NCI-H446 (cell line): Measurements from ENCODE around the gene AMBP.
A peak's percentile ranks its signal among the peaks of the same experiment; 100 is the strongest.
"Not testable (repeated sequence)": the region's sequence is repeated elsewhere in the genome, so short reads cannot be mapped to it uniquely, and the experiment has no call there.

Experiments
- DNase-seq, 2 experiments: peaks; one replicate each; lab custom pipeline; 2025; lab: John Stamatoyannopoulos, UW

Gene AMBP

GRCh38 chr9:114091711-114092110 lies 13.6 kb upstream of the AMBP start:
- no peak for DNase-seq

GRCh38 chr9:114090798-114091197 lies 12.7 kb upstream of the AMBP start:
- no peak for DNase-seq

- no peak for DNase-seq
Observed at GRCh38 chr9:114089206-114089840, 11.2 kb upstream of the AMBP start.

- no peak for DNase-seq
Observed at GRCh38 chr9:114088571-114089170, 10.6 kb upstream of the AMBP start.

GRCh38 chr9:114087721-114088120 lies 9.6 kb upstream of the AMBP start:
- no peak for DNase-seq

GRCh38 chr9:114086607-114087006 lies 8.5 kb upstream of the AMBP start:
- no peak for DNase-seq

- DNase-seq: no peak
Observed at GRCh38 chr9:114086009-114086408, 7.9 kb upstream of the AMBP start.

GRCh38 chr9:114085387-114085789 lies 7.3 kb upstream of the AMBP start:
- no peak for DNase-seq

- no peak for DNase-seq
Observed at GRCh38 chr9:114084282-114085073, 6.4 kb upstream of the AMBP start.

GRCh38 chr9:114083666-114084065 lies 5.6 kb upstream of the AMBP start:
- DNase-seq: no peak

GRCh38 chr9:114082763-114083412 lies 4.8 kb upstream of the AMBP start:
- DNase-seq: not testable (repeated sequence)

- DNase-seq: peak; percentile 75 to 83
Observed at GRCh38 chr9:114082017-114082762, 4.1 kb upstream of the AMBP start.

- no peak for DNase-seq
Observed at GRCh38 chr9:114081441-114082016, 3.4 kb upstream of the AMBP start.

- DNase-seq: no peak
Observed at GRCh38 chr9:114080773-114081440, 2.8 kb upstream of the AMBP start.

GRCh38 chr9:114080195-114080772 lies 2.2 kb upstream of the AMBP start:
- DNase-seq: no peak

- DNase-seq: no peak
Observed at GRCh38 chr9:114078781-114079156, 669 bp upstream of the AMBP start.

GRCh38 chr9:114077162-114077837 lies 800 bp downstream of the AMBP start:
- DNase-seq: no peak

GRCh38 chr9:114076237-114077161 lies 1.6 kb downstream of the AMBP start:
- no peak for DNase-seq

- no peak for DNase-seq
Observed at GRCh38 chr9:114075602-114076001, 2.5 kb downstream of the AMBP start.
